Vagina (tissue), 2 donors: Measurements from ENCODE around the gene PCARE.

Experiments used
- POLR2AphosphoS5 ChIP-seq, 2 donors: sonication (generic); formaldehyde crosslinking; IDR thresholded peaks; one replicate each; pipeline ENCODE4 v1.9.0; 2017; ENCODE audit warnings: antibody characterized with exemption in 2 of 2, mild to moderate bottlenecking in 2 of 2, low read depth in 1 of 2; ENCODE audit not compliant: insufficient read depth in 1 of 2
- TF ChIP-seq, protein P1 (sequence below), 3 experiments: fragments of 450-650 bp in 2 of 3; fragments of 200-600 bp in 1 of 3; sonication (generic) in 1 of 3; IDR thresholded peaks; one replicate each; pipeline ENCODE4 v1.5.1; 2017 to 2019; ENCODE audit warnings: antibody characterized with exemption in 3 of 3, mild to moderate bottlenecking in 2 of 3, moderate library complexity in 2 of 3

DNA sequence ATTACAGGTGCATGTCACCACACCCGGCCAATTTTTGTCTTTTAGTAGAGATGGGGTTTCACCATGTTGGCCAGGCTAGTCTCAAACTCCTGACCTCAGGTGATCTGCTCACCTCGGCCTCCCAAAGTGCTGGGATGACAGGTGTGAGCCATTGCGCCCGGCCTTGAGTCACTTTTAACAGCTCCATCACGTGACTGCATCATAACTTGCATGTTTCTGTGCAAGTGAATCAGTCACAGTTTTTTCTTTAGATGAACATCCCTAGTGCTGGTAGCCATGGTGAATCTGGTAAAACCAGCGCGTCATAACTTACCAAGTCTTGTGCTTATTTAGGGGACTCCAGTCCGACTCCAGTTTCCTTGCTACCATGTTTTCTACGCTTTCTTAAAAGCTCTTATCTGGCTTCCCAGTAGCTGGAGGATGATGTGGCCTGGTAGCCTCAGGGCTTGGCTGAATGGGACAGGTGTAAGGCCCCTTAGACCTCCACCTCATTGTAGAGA is 33.1 kb downstream of the PCARE start:
- TF ChIP-seq POLR2AphosphoS5 (IDR thresholded peaks at IDR 0.05; ENCODE audit: insufficient read depth in 1 of 2, low read depth in 1 of 2) = no peak
- TF ChIP-seq, protein P1, sequence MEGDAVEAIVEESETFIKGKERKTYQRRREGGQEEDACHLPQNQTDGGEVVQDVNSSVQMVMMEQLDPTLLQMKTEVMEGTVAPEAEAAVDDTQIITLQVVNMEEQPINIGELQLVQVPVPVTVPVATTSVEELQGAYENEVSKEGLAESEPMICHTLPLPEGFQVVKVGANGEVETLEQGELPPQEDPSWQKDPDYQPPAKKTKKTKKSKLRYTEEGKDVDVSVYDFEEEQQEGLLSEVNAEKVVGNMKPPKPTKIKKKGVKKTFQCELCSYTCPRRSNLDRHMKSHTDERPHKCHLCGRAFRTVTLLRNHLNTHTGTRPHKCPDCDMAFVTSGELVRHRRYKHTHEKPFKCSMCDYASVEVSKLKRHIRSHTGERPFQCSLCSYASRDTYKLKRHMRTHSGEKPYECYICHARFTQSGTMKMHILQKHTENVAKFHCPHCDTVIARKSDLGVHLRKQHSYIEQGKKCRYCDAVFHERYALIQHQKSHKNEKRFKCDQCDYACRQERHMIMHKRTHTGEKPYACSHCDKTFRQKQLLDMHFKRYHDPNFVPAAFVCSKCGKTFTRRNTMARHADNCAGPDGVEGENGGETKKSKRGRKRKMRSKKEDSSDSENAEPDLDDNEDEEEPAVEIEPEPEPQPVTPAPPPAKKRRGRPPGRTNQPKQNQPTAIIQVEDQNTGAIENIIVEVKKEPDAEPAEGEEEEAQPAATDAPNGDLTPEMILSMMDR (IDR thresholded peaks at IDR 0.05) = no peak
